Liver (tissue), 9 donors: ENCODE results near the gene PARM1. TPM values are rescaled to one million over a fixed set of nuclear protein-coding genes. Genes with fewer than 3 reads are reported as not detected.

Source experiments
- DNase-seq: peaks from one replicate; pipeline ENCODE4 v3.0.0-alpha.2; 2017; ENCODE audit warnings: low spot score
- H3K27ac ChIP-seq, 2 donors: one replicate each; pipeline ENCODE4 v1.7.0; 2013; ENCODE audit warnings: inconsistent platforms in 2 of 2, low read length in 2 of 2, control low read depth in 1 of 2, low read depth in 1 of 2, mild to moderate bottlenecking in 1 of 2
- H3K27me3 ChIP-seq, 4 donors: one replicate each; pipeline versions ENCODE4 v1.6.1 to v1.7.0; 2013; ENCODE audit warnings: low read length in 3 of 4, inconsistent platforms in 1 of 4, mild to moderate bottlenecking in 1 of 4, moderate library complexity in 1 of 4; ENCODE audit not compliant: control insufficient read depth in 4 of 4, insufficient read depth in 4 of 4
- H3K36me3 ChIP-seq, 4 donors: one replicate each; pipeline versions ENCODE4 v1.6.1 to v1.7.0; 2013; ENCODE audit warnings: low read length in 3 of 4, mild to moderate bottlenecking in 3 of 4, low read depth in 1 of 4, moderate library complexity in 1 of 4; ENCODE audit not compliant: control insufficient read depth in 4 of 4, insufficient read depth in 3 of 4
- H3K4me1 ChIP-seq, 4 donors: one replicate each; pipeline versions ENCODE4 v1.6.1 to v1.7.0; 2013; ENCODE audit warnings: low read length in 3 of 4, mild to moderate bottlenecking in 3 of 4, moderate library complexity in 1 of 4; ENCODE audit not compliant: control insufficient read depth in 4 of 4, insufficient read depth in 4 of 4
- H3K4me3 ChIP-seq, 3 donors: one replicate each; pipeline versions ENCODE4 v1.6.1 to v1.7.0; 2013; ENCODE audit warnings: low read length in 3 of 3, control low read depth in 1 of 3, low read depth in 1 of 3, mild to moderate bottlenecking in 1 of 3
- H3K9ac ChIP-seq, 2 donors: one replicate each; pipeline ENCODE4 v1.7.0; 2013; ENCODE audit warnings: low read length in 2 of 2, mild to moderate bottlenecking in 2 of 2, moderate library complexity in 2 of 2, control low read depth in 1 of 2, low read depth in 1 of 2
- H3K9me3 ChIP-seq, 4 donors: one replicate each; pipeline versions ENCODE4 v1.6.1 to v1.7.0; 2013; ENCODE audit warnings: low read length in 3 of 4; ENCODE audit not compliant: control insufficient read depth in 4 of 4
- EGR1 ChIP-seq, 2 donors: IDR thresholded peaks; 2 replicates each; pipeline ENCODE4 v1.6.1; 2016 to 2018; ENCODE audit warnings: antibody characterized with exemption in 2 of 2, low read depth in 2 of 2
- FOXA2 ChIP-seq: IDR thresholded peaks from 2 replicates; pipeline ENCODE4 v1.6.1; 2016; ENCODE audit warnings: antibody characterized with exemption
- GABPA ChIP-seq, 2 donors: IDR thresholded peaks in 1 of 2; conservative IDR thresholded peaks in 1 of 2; 2 replicates each; pipeline ENCODE4 v1.6.1; 2016; ENCODE audit warnings: antibody characterized with exemption in 2 of 2, mild to moderate bottlenecking in 1 of 2, moderate library complexity in 1 of 2
- JUND ChIP-seq, 2 donors: IDR thresholded peaks; 2 replicates each; pipeline ENCODE4 v1.6.1; 2016; ENCODE audit warnings: antibody characterized with exemption in 2 of 2
- MAX ChIP-seq: IDR thresholded peaks from 2 replicates; pipeline ENCODE4 v1.6.1; 2016; ENCODE audit warnings: antibody characterized with exemption
- RAD21 ChIP-seq, 2 donors: IDR thresholded peaks; 2 replicates each; pipeline ENCODE4 v1.6.1; 2016; ENCODE audit warnings: antibody characterized with exemption in 2 of 2, mild to moderate bottlenecking in 2 of 2
- REST ChIP-seq: IDR thresholded peaks from 2 replicates; pipeline ENCODE4 v1.6.1; 2016; ENCODE audit warnings: antibody characterized with exemption, mild to moderate bottlenecking
- RXRA ChIP-seq, 2 donors: IDR thresholded peaks; 2 replicates each; pipeline ENCODE4 v1.6.1; 2017 to 2018; ENCODE audit warnings: antibody characterized with exemption in 2 of 2, mild to moderate bottlenecking in 1 of 2
- WGBS: extraction: QIAGEN DNeasy Blood & Tissue Kit; methylation state at CpG from one replicate; pipeline ENCODE4 v1.1.7; 2013; 5-methylcytosine and 5-hydroxymethylcytosine counted together
- polyA plus RNA-seq, 2 donors: library from polyadenylated mRNA; stranded (reverse) in 1 of 2; unstranded in 1 of 2; fragments of 200-250 nt in 1 of 2; fragments of >200 nt in 1 of 2; fragmentation: Nextera tagmentation in 1 of 2; extraction: Ambion mirVana in 1 of 2; gene quantifications; one replicate each; pipeline versions ENCODE4 v1.2.1 to v1.2.3, GENCODE V29; 2013 to 2015
- total RNA-seq, 2 donors: library from RNA; depleted of rRNA; stranded (reverse); fragments of >200 nt; gene quantifications; one replicate each; pipeline ENCODE4 v1.2.3, GENCODE V29; 2014
- TF ChIP-seq, protein P1 (sequence below): fragments of 150-350 bp; IDR thresholded peaks from 2 replicates; pipeline ENCODE4 v1.5.1; 2017; ENCODE audit warnings: improper control_type of control experiment, low read depth, low read length; ENCODE audit not compliant: missing input control
- TF ChIP-seq, protein P2 (sequence below): IDR thresholded peaks from 2 replicates; pipeline ENCODE4 v1.6.1; 2016; ENCODE audit warnings: antibody characterized with exemption
- donor health status: healthy.
- donor health status: healthy.
- donor health status: healthy.
- donor health status: healthy.
- donor health status: healthy.

Gene PARM1
- total and polyA plus RNA-seq, 4 donors = 0.42 to 2.2 (median 0.74) TPM

GRCh38 chr4:75080888-75081287, 148.0 kb downstream of the PARM1 start (continued):
- TF ChIP-seq, protein P1, sequence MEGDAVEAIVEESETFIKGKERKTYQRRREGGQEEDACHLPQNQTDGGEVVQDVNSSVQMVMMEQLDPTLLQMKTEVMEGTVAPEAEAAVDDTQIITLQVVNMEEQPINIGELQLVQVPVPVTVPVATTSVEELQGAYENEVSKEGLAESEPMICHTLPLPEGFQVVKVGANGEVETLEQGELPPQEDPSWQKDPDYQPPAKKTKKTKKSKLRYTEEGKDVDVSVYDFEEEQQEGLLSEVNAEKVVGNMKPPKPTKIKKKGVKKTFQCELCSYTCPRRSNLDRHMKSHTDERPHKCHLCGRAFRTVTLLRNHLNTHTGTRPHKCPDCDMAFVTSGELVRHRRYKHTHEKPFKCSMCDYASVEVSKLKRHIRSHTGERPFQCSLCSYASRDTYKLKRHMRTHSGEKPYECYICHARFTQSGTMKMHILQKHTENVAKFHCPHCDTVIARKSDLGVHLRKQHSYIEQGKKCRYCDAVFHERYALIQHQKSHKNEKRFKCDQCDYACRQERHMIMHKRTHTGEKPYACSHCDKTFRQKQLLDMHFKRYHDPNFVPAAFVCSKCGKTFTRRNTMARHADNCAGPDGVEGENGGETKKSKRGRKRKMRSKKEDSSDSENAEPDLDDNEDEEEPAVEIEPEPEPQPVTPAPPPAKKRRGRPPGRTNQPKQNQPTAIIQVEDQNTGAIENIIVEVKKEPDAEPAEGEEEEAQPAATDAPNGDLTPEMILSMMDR = no peak
- no peak for TF ChIP-seq RXRA (IDR thresholded peaks at IDR 0.05)
- TF ChIP-seq MAX = no peak

GRCh38 chr4:75081561-75081960, 148.6 kb downstream of the PARM1 start:
- H3K27ac ChIP-seq = no peak overlapping the region
- 93% methylated on average over 1 of the region's 1 CpG for WGBS
- no peaks in the 10 kb centered on the region for H3K4me1 ChIP-seq
- no peak overlapping the region for H3K4me3 ChIP-seq
- peaks cover 0 to 2% (median 0%) of the 10 kb centered on the region in 4 donors for H3K9me3 ChIP-seq
- H3K9ac ChIP-seq = no peak overlapping the region
- H3K36me3 ChIP-seq = no peaks in the 10 kb centered on the region
- TF ChIP-seq FOXA2 (no peak), MAX (no peak), GABPA (IDR thresholded peaks at IDR 0.05 in 1 of 2, conservative IDR thresholded peaks at IDR 0.05 in 1 of 2) (no peak)
- TF ChIP-seq, protein P1 = no peak
- no peak for DNase-seq
- H3K27me3 ChIP-seq = peaks cover 0 to 3% (median 0%) of the 10 kb centered on the region in 4 donors

- H3K36me3 ChIP-seq = no peaks in the 10 kb centered on the region
- H3K4me1 ChIP-seq = no peaks in the 10 kb centered on the region
- H3K27me3 ChIP-seq = peaks cover 0 to 3% (median 0%) of the 10 kb centered on the region in 4 donors
- no peak overlapping the region for H3K27ac ChIP-seq
- DNase-seq = no peak
- H3K4me3 ChIP-seq = no peak overlapping the region
- TF ChIP-seq, protein P2, sequence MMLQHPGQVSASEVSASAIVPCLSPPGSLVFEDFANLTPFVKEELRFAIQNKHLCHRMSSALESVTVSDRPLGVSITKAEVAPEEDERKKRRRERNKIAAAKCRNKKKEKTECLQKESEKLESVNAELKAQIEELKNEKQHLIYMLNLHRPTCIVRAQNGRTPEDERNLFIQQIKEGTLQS = no peak
- TF ChIP-seq MAX = no peak
- TF ChIP-seq FOXA2 = no peak
- no peak for TF ChIP-seq REST
- no peak for TF ChIP-seq EGR1 (IDR thresholded peaks at IDR 0.05; ENCODE audit: low read depth in 2 of 2)
- no peak for TF ChIP-seq RAD21 (IDR thresholded peaks at IDR 0.05)
- TF ChIP-seq JUND (IDR thresholded peaks at IDR 0.05) = no peak
- TF ChIP-seq, protein P1 = no peak
- 91% methylated on average over 1 of the region's 1 CpG for WGBS
- H3K9me3 ChIP-seq = no peaks in the 10 kb centered on the region
- H3K9ac ChIP-seq = no peak overlapping the region
Measured at GRCh38 chr4:75087416-75087815, 154.5 kb downstream of the PARM1 start.
